Small intestine (tissue), 16 donors: Measurements from ENCODE around the gene FBL. TPM values are rescaled to one million over a fixed set of nuclear protein-coding genes. Genes with fewer than 3 reads are reported as not detected.
"Not testable (repeated sequence)": the region's sequence is repeated elsewhere in the genome, so short reads cannot be mapped to it uniquely, and the experiment has no call there.

ENCODE experiments used
- DNase-seq, 2 donors: peaks; one replicate each; pipeline versions ENCODE4 v3.0.0 to v3.0.0-alpha.2; 2013
- FAIRE-seq: peaks from 2 replicates; lab custom pipeline; 2012; peaks lifted over from hg19 to GRCh38; lab: Jason Lieb, UNC
- H3K27ac ChIP-seq, 3 donors: one replicate each; pipeline ENCODE4 v1.5.1; 2013; ENCODE audit warnings: low read length in 2 of 3, mild to moderate bottlenecking in 2 of 3, control low read depth in 1 of 3, inconsistent platforms in 1 of 3, low read depth in 1 of 3, moderate library complexity in 1 of 3
- H3K27me3 ChIP-seq, 3 donors: one replicate each; pipeline ENCODE4 v1.6.1; 2013; ENCODE audit warnings: low read length in 3 of 3, inconsistent platforms in 1 of 3; ENCODE audit not compliant: control insufficient read depth in 3 of 3, insufficient read depth in 3 of 3
- H3K36me3 ChIP-seq, 3 donors: one replicate each; pipeline ENCODE4 v1.6.1; 2013; ENCODE audit warnings: low read length in 3 of 3, inconsistent platforms in 1 of 3, low read depth in 1 of 3, mild to moderate bottlenecking in 1 of 3, moderate library complexity in 1 of 3; ENCODE audit not compliant: control insufficient read depth in 3 of 3, insufficient read depth in 2 of 3
- H3K4me1 ChIP-seq, 3 donors: one replicate each; pipeline ENCODE4 v1.6.1; 2013; ENCODE audit warnings: low read length in 2 of 3, inconsistent platforms in 1 of 3, low read depth in 1 of 3, mild to moderate bottlenecking in 1 of 3, moderate library complexity in 1 of 3; ENCODE audit not compliant: control insufficient read depth in 3 of 3, insufficient read depth in 2 of 3
- H3K4me3 ChIP-seq, 3 donors: one replicate each; pipeline ENCODE4 v1.5.1; 2013; ENCODE audit warnings: low read length in 3 of 3, control low read depth in 1 of 3, inconsistent platforms in 1 of 3, low read depth in 1 of 3, mild to moderate bottlenecking in 1 of 3, moderate library complexity in 1 of 3
- H3K9me3 ChIP-seq, 2 donors: one replicate each; pipeline ENCODE4 v1.6.1; 2013; ENCODE audit warnings: low read depth in 1 of 2, low read length in 1 of 2; ENCODE audit not compliant: control insufficient read depth in 2 of 2, insufficient read depth in 1 of 2
- WGBS, 3 donors: extraction: QIAGEN DNeasy Blood & Tissue Kit; methylation state at CpG; one replicate each; pipeline ENCODE4 v1.1.7; 2013; 5-methylcytosine and 5-hydroxymethylcytosine counted together
- long read RNA-seq, 10 donors: transcript quantifications; one replicate each; lab custom pipeline, GENCODE V29; 2026
- polyA plus RNA-seq, 4 donors: library from polyadenylated mRNA; stranded (reverse) in 3 of 4; unstranded in 1 of 4; fragments of 200-250 nt in 3 of 4; fragments of 120-200 nt in 1 of 4; gene quantifications; one replicate each; pipeline versions ENCODE4 v1.2.1 to v1.2.3, GENCODE V29; 2013
- donor health status: healthy with polysubstance abuse.
- donor health status: control.
- donor health status: control.
- donor health status: Bipolar disorder and iron deficiency.
- donor health status: healthy.

FBL gene
- 100 to 1,000 TPM; 109 to 447 (median 199) TPM for polyA plus RNA-seq
- long read RNA-seq, donor 1, transcript FBL-201 (9 exons, 1,160 nt) = major isoform, 77 of 189 reads
- long read RNA-seq, donor 1, partial matches to known transcripts = 104 of 189 reads
- long read RNA-seq, donor 1, other reads (novel, unspliced or antisense) = 6 of 189 reads
- long read RNA-seq, donor 2, transcript FBL-201 (9 exons, 1,160 nt) = major isoform, 24 of 41 reads
- long read RNA-seq, donor 2, partial matches to known transcripts = 11 of 41 reads
- long read RNA-seq, donor 2, other reads (novel, unspliced or antisense) = 5 of 41 reads
- long read RNA-seq, donor 3, transcript FBL-201 (9 exons, 1,160 nt) = major isoform, 37 of 75 reads
- long read RNA-seq, donor 3, partial matches to known transcripts = 28 of 75 reads
- long read RNA-seq, donor 3, other reads (novel, unspliced or antisense) = 6 of 75 reads
- long read RNA-seq, donor 4 = 0 reads
- long read RNA-seq, donor 5, transcript FBL-201 (9 exons, 1,160 nt) = major isoform, 8 of 28 reads
- long read RNA-seq, donor 5, partial matches to known transcripts = 19 of 28 reads
- long read RNA-seq, donor 5, other reads (novel, unspliced or antisense) = 0 of 28 reads
- long read RNA-seq, donor 6, transcript FBL-201 (9 exons, 1,160 nt) = major isoform, 20 of 38 reads
- long read RNA-seq, donor 6, partial matches to known transcripts = 17 of 38 reads
- long read RNA-seq, donor 6, other reads (novel, unspliced or antisense) = 0 of 38 reads
- long read RNA-seq, donor 7, transcript FBL-201 (9 exons, 1,160 nt) = major isoform, 47 of 83 reads
- long read RNA-seq, donor 7, partial matches to known transcripts = 27 of 83 reads
- long read RNA-seq, donor 7, other reads (novel, unspliced or antisense) = 6 of 83 reads
- long read RNA-seq, donor 8, transcript FBL-201 (9 exons, 1,160 nt) = major isoform, 7 of 7 reads
- long read RNA-seq, donor 8, partial matches to known transcripts = 0 of 7 reads
- long read RNA-seq, donor 8, other reads (novel, unspliced or antisense) = 0 of 7 reads
- long read RNA-seq, donor 9, transcript FBL-201 (9 exons, 1,160 nt) = major isoform, 5 of 6 reads
- long read RNA-seq, donor 9, partial matches to known transcripts = 0 of 6 reads
- long read RNA-seq, donor 9, other reads (novel, unspliced or antisense) = 0 of 6 reads
- long read RNA-seq, donor 10, transcript FBL-201 (9 exons, 1,160 nt) = major isoform, 59 of 125 reads
- long read RNA-seq, donor 10, partial matches to known transcripts = 54 of 125 reads
- long read RNA-seq, donor 10, other reads (novel, unspliced or antisense) = 11 of 125 reads

- Histone ChIP-seq H3K4me1 (peaks cover 1 to 27% (median 9%) of the 10 kb centered on the region in 3 donors), H3K36me3 (peaks cover 0 to under 1% (median 0%) of the 10 kb centered on the region in 3 donors), H3K27ac (peak within 1 kb of the TSS; percentile 84 to 96 (median 93)), H3K4me3 (peak within 1 kb of the TSS; percentile 78 to 86 (median 82)), H3K27me3 (no peaks in the 10 kb centered on the region), H3K9me3 (no peaks in the 10 kb centered on the region)
- DNase-seq (peak; percentile 95 to 97), FAIRE-seq (no peak)
- 0 to 1% (median 0%) methylated on average over 49 to 57 of the region's 57 CpGs for WGBS, 3 donors
Measured at GRCh38 chr19:39845933-39846677, at the start of gene FBL. Gene FBL, minus strand, starts transcription at chr19:39846379. Its CDS starts 79 bp downstream, at chr19:39846300.

- H3K4me3 ChIP-seq, H3K27ac ChIP-seq, H3K9me3 ChIP-seq, H3K27me3 ChIP-seq, H3K4me1 ChIP-seq, DNase-seq, FAIRE-seq: not testable (repeated sequence)
- WGBS, 3 donors = 86 to 91% (median 91%) methylated on average over 9 to 11 of the region's 11 CpGs
- peaks cover 0 to 17% (median 0%) of the 10 kb centered on the region in 3 donors for H3K36me3 ChIP-seq
Measured at GRCh38 chr19:39895096-39895495, 48.9 kb upstream of the FBL start.

- not testable (repeated sequence) for DNase-seq, H3K9me3 ChIP-seq, H3K4me1 ChIP-seq, H3K27ac ChIP-seq, H3K27me3 ChIP-seq, FAIRE-seq, H3K4me3 ChIP-seq
- WGBS, 3 donors = 83 to 92% (median 84%) methylated on average over 10 to 13 of the region's 16 CpGs
- H3K36me3 ChIP-seq = peaks cover 0 to 20% (median 0%) of the 10 kb centered on the region in 3 donors
Measured at GRCh38 chr19:39894236-39894606, 48.0 kb upstream of the FBL start.

- H3K9me3 ChIP-seq, H3K4me3 ChIP-seq, DNase-seq, FAIRE-seq, H3K27ac ChIP-seq, H3K27me3 ChIP-seq, H3K4me1 ChIP-seq: not testable (repeated sequence)
- 76 to 84% (median 82%) methylated on average over 19 to 27 of the region's 29 CpGs for WGBS, 3 donors
- H3K36me3 ChIP-seq = peaks cover 0 to 20% (median 0%) of the 10 kb centered on the region in 3 donors
Measured at GRCh38 chr19:39893366-39894235, 47.4 kb upstream of the FBL start.

GRCh38 chr19:39892506-39892902 lies 46.3 kb upstream of the FBL start:
- not testable (repeated sequence) for FAIRE-seq

GRCh38 chr19:39891660-39892505 lies 45.7 kb upstream of the FBL start:
- H3K4me1 ChIP-seq, H3K27ac ChIP-seq, H3K4me3 ChIP-seq, H3K27me3 ChIP-seq, H3K9me3 ChIP-seq, FAIRE-seq: not testable (repeated sequence)
- peak in 1 of 2 donors; percentile 76 for DNase-seq
- WGBS, 3 donors = 44 to 70% (median 57%) methylated on average over 64 of the region's 64 CpGs
- H3K36me3 ChIP-seq = peaks cover 0 to 20% (median 0%) of the 10 kb centered on the region in 3 donors

More at GRCh38 chr19:39892506-39892902, 46.3 kb upstream of the FBL start:
- 77 to 95% (median 86%) methylated on average over 5 of the region's 5 CpGs for WGBS, 3 donors
- H3K36me3 ChIP-seq = peaks cover 0 to 20% (median 0%) of the 10 kb centered on the region in 3 donors
- H3K27ac ChIP-seq, H3K4me3 ChIP-seq, H3K27me3 ChIP-seq, H3K4me1 ChIP-seq, DNase-seq, H3K9me3 ChIP-seq: not testable (repeated sequence)
